Activated CD4-positive, alpha-beta memory T cell treated with anti-CD3 and anti-CD28 coated beads for 36 hours (primary cell): ENCODE results near the gene CKLF. TPM values are rescaled to one million over a fixed set of nuclear protein-coding genes. Genes with fewer than 3 reads are reported as not detected.

Source experiments
- CTCF ChIA-PET: fragments of 350-600 bp; sonication (Branson Sonifier 250); formaldehyde crosslinking; loops from one replicate; lab custom pipeline; 2021; ENCODE audit warnings: antibody characterized with exemption, inconsistent platforms; lab: Charles Lee
- POLR2A ChIA-PET: fragments of 350-600 bp; sonication (Branson Sonifier 250); formaldehyde crosslinking; loops from one replicate; lab custom pipeline; 2021; ENCODE audit warnings: antibody characterized with exemption; lab: Charles Lee
- DNase-seq: peaks from one replicate; pipeline ENCODE4 v3.0.0-alpha.2; 2020
- H3K27ac Mint-ChIP-seq: one replicate; pipeline ENCODE4 v1.8.0; 2021; ENCODE audit warnings: mixed read lengths
- H3K27me3 Mint-ChIP-seq: one replicate; pipeline ENCODE4 v1.8.0; 2021; ENCODE audit warnings: mixed read lengths
- H3K36me3 Mint-ChIP-seq: one replicate; pipeline ENCODE4 v1.8.0; 2021; ENCODE audit warnings: mixed read lengths
- H3K4me1 Mint-ChIP-seq: one replicate; pipeline ENCODE4 v1.8.0; 2021; ENCODE audit warnings: low read depth, mixed read lengths
- H3K4me3 Mint-ChIP-seq: one replicate; pipeline ENCODE4 v1.8.0; 2021; ENCODE audit warnings: mild to moderate bottlenecking, mixed read lengths
- H3K9me3 Mint-ChIP-seq: one replicate; pipeline ENCODE4 v1.8.0; 2021; ENCODE audit warnings: mixed read lengths
- intact Hi-C: fragments of 100-400 bp; cut with micrococcal nuclease; formaldehyde crosslinking; loops from one replicate; pipeline ENCODE4 v1.15.1; 2023
- total RNA-seq, 2 experiments: library from RNA; stranded (reverse); gene quantifications; one replicate each; pipeline ENCODE4 v1.2.3, GENCODE V29; 2021

Gene CKLF
- total RNA-seq, 2 experiments from 2014 or later, result 167 to 173 TPM

DNA sequence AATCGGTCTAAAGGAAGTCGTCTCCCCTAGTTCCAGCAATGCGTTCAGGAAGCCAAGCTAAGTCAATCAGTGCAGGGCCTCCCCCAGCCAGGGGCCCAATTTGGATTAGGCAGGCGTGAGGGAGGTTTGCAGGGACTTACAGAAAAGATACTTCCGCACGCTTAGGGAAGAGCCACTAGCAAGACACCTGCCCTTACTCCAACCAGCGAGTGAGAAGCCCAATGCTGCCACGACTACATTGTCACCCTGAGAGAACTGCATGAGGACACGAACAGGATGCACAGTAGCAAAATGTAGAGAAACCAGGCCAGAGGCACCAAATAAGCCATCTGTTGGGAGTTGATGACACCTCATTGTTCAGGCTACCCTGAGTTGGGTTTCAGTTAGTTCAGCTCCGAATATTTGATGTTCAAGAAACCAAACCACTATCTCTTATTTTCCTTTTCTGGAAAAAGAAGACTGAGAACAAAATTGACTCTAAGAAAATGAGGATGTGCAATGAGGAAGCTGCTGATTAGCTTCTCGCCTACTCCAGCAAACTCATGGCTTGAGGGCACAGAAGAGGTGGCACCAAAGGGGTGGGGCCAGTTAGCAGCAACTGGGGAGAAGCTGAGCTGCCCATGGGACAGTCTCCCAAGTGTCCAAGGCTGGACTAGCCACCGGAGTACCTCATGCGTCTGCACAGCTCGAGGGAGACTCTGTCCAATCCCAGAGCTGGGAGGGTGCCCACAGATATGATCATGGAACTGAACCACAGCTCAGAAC, 31.8 kb upstream of the CKLF start:
- CTCF ChIA-PET, result interaction anchor here (0.8 to 4.0 kb wide), 6 partner anchors 28 to 113 kb away, joined by 3 to 34 read pairs (median 9); partner anchors contain the start of genes CKLF, CMTM3 and TK2
- H3K27me3 Mint-ChIP-seq, result no peaks in the 10 kb centered on the region
- no peaks in the 10 kb centered on the region for H3K9me3 Mint-ChIP-seq
- no peaks in the 10 kb centered on the region for H3K36me3 Mint-ChIP-seq
- POLR2A ChIA-PET, result interaction anchor here (1.0 to 3.4 kb wide), 4 partner anchors 29 to 43 kb away, joined by 3 to 27 read pairs (median 14); partner anchors contain the start of gene CKLF
- peak overlapping the region; percentile 5 for H3K4me3 Mint-ChIP-seq
- peak; percentile 36 for DNase-seq
- peak overlapping the region; percentile 96 for H3K27ac Mint-ChIP-seq
- H3K4me1 Mint-ChIP-seq, result peaks cover 95% of the 10 kb centered on the region
- intact Hi-C loops, result no loop called here

DNA sequence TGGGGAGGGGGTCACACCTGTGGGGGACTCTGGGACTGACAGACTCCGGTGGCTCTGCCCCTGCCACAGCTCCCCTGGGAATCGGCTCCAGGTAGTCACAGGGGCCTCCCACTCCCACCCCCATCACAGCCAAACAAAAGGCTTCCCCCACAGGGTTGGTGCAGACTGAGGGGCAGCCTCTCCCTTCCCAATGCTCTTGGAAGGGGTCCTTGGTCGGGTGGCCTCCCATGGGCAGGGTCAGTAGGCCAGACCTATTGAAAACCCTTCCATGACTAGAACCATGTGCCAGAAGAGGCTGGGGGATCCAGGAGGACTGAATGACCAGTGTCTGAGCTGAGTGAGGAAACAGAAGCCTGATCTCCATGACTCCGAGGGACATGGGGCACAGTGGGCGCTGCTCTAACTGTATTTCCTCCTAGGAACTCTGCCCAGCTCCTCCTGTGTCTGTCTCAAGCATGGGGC, 31.1 kb upstream of the CKLF start:
- Mint-ChIP-seq H3K27me3 (no peaks in the 10 kb centered on the region), H3K27ac (peak overlapping the region; percentile 96), H3K9me3 (no peaks in the 10 kb centered on the region), H3K4me3 (peak overlapping the region; percentile 68), H3K36me3 (no peaks in the 10 kb centered on the region), H3K4me1 (peaks cover 94% of the 10 kb centered on the region)
- intact Hi-C loops, result no loop called here
- ChIA-PET POLR2A (interaction anchor here (0.8 to 3.4 kb wide), 5 partner anchors 9 to 76 kb away, joined by 3 to 27 read pairs (median 4); partner anchors contain the start of gene CKLF), CTCF (interaction anchor here (0.8 to 4.0 kb wide), 11 partner anchors 11 to 309 kb away, joined by 3 to 35 read pairs (median 5); partner anchors contain the start of genes CKLF, NAE1 and TK2)
- DNase-seq, result no peak

DNA sequence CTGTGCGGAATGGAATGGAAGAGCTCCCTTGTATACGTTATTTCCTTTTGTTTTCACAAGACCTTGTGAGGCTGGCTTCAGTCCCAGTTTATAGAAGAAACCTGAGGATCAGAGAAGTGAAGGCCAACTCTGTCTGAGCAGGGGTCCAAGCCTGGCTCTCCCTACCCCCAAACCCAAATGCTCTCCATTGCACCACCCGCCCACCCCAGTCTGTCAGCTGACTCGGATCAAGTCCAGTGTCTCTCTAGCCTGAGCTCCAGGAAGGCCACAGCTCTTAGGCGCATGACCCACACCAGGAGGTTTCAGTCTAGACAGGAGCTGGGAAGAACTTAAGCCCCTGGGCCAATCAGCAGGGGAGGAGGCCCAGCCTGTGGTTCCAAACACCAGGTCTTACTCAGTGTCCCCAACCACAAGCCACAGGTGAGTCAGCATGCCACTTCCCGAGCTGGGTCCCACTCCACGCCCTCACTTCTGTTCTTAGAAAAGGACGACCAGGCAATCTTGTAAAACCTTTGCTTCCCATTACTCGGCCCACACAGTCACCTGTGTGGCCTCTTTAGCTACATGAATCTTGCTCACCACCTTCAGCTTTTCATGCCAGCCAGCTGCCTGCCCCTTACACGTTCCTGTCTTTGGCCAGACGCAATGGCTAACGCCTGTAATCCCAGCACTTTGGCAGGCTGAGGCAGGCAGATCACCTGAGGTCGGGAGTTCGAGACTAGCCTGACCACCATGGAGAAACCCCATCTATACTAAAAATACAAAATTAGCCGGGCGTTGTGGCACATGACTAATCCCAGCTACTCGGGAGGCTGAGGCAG, 30.2 kb upstream of the CKLF start:
- POLR2A ChIA-PET, result interaction anchor here (0.8 to 3.4 kb wide), 8 partner anchors 8 to 308 kb away, joined by 3 to 27 read pairs (median 4); partner anchors contain the start of genes CKLF, NAE1 and TK2
- intact Hi-C loops, result loop anchor here (1.0 to 2.0 kb wide), 3 partner anchors 30 to 75 kb away; partner anchors contain the start of gene CKLF
- Mint-ChIP-seq H3K27me3 (no peaks in the 10 kb centered on the region), H3K27ac (peak overlapping the region; percentile 96), H3K9me3 (no peaks in the 10 kb centered on the region), H3K4me1 (peaks cover 89% of the 10 kb centered on the region), H3K4me3 (peak overlapping the region; percentile 68), H3K36me3 (no peaks in the 10 kb centered on the region)
- peak; percentile 99 for DNase-seq
- CTCF ChIA-PET, result interaction anchor here (0.8 to 4.0 kb wide), 14 partner anchors 10 to 309 kb away, joined by 3 to 35 read pairs (median 5); partner anchors contain the start of genes CKLF, NAE1 and TK2

DNA sequence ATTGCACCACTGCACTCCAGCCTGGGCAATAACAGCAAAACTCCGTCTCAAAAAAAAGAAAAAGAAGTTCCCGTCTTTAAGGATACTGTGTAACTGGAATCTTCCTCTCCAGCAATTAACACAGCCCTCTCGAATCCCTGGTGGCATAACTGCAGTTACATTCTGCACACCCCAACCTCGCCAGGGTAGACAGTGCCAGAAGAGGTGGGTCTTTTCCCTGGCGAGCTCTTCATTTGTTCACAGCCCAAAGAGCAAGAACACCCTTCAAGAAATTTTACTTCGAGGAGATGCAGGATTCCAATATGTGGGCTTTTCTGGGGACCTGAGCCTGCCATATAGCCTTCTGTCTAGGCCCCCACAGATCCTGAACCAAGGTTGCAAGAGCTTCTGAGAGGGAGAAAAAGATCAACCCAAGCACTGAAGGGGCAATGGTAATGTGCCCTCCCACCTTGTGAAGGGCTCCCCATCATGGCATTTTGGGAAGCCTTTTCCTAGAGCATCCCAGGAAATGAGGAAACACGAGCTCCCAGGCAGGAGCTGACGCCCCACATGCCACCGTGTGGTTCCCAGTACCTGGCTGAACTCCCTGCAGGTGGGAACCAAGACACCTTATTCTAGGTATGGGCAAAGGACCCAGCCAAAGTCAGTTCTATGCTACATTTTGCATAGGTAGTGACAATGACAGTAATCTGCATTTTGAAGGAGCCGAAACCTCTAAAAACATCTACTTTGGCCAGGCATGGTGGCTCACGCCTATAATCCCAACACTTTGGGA, 29.4 kb upstream of the CKLF start:
- DNase-seq, result no peak
- Mint-ChIP-seq H3K9me3 (no peaks in the 10 kb centered on the region), H3K36me3 (no peaks in the 10 kb centered on the region), H3K4me3 (no peak overlapping the region), H3K27ac (peak overlapping the region; percentile 96), H3K4me1 (peaks cover 86% of the 10 kb centered on the region), H3K27me3 (no peaks in the 10 kb centered on the region)
- ChIA-PET CTCF (interaction anchor here (1.2 to 4.0 kb wide), 12 partner anchors 11 to 308 kb away, joined by 3 to 35 read pairs (median 7); partner anchors contain the start of genes CKLF, NAE1 and TK2), POLR2A (interaction anchor here (0.9 to 3.4 kb wide), 8 partner anchors 25 to 308 kb away, joined by 3 to 27 read pairs (median 4); partner anchors contain the start of genes CKLF, NAE1 and TK2)
- intact Hi-C loops, result loop anchor here (1.0 to 2.0 kb wide), 3 partner anchors 29 to 74 kb away; partner anchors contain the start of gene CKLF

DNA sequence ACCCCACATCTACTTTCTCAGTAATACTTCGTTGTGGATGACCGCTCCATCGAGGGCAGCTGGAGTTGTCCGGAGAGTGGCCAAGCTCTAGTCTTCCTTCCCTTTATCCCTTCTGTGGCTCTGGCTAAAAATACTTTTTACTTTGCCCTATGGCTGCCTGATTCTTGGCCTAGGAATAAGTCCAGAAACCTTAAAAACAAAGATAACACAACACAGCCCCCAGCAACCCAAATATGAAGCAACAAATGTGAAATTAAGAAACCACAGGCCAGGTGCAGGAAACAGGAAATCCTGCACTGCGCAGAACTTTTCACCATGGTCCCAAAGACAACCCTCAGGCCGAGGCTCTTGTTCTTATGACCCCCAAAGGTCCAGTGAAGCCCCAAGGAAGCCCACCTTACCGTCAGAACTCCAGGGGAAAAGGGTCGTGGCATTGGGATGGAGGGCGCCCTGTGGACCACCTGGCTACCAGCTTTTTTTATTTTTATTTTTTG, 28.5 kb upstream of the CKLF start:
- H3K4me1 Mint-ChIP-seq, result peaks cover 78% of the 10 kb centered on the region
- no peaks in the 10 kb centered on the region for H3K9me3 Mint-ChIP-seq
- intact Hi-C loops, result loop anchor here (2.0 kb wide), 2 partner anchors 73 to 79 kb away; no protein-coding TSS in a partner anchor
- H3K36me3 Mint-ChIP-seq, result no peaks in the 10 kb centered on the region
- CTCF ChIA-PET, result interaction anchor here (1.3 to 4.0 kb wide), 6 partner anchors 8 to 48 kb away, joined by 3 to 35 read pairs (median 10); no protein-coding TSS in a partner anchor
- H3K27ac Mint-ChIP-seq, result peak overlapping the region; percentile 96
- POLR2A ChIA-PET, result interaction anchor here (1.1 kb wide), 2 partner anchors 25 to 28 kb away, joined by 3 to 5 read pairs; partner anchors contain the start of gene CKLF
- H3K4me3 Mint-ChIP-seq, result peak overlapping the region; percentile 52
- peak; percentile 58 for DNase-seq
- H3K27me3 Mint-ChIP-seq, result no peaks in the 10 kb centered on the region

DNA sequence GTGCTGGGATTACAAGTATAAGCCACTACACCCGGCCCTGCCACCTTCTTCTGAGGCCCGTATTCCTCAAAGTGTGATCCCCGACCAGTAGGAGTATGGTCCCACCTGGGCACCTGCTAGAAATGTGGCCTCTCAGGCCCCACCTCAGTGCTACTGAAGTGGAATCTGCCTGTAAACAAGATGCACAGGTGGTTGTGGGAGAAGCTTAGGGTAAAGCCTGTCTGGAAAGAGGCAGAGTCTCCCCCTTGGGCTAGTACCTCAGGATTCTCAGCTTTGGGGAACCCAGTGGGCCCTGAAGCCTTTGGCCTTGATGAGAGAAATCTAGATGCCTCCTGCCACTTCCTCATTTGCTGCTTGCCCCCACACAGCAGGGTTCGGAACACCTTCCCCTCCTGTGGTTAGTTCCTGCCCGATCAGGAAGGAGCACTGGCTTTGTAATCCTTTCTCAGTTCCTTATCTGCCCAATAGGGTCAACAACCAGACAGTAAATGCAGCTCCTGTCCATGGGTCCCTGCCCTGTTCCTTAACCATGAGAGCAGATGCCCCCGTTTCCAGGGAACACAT, 27.7 kb upstream of the CKLF start:
- DNase-seq, result peak; percentile 45
- Mint-ChIP-seq H3K27ac (peak overlapping the region; percentile 81), H3K36me3 (no peaks in the 10 kb centered on the region), H3K4me1 (peaks cover 76% of the 10 kb centered on the region), H3K9me3 (no peaks in the 10 kb centered on the region), H3K4me3 (no peak overlapping the region), H3K27me3 (no peaks in the 10 kb centered on the region)
- intact Hi-C loops, result loop anchor here (2.0 kb wide), 1 partner anchor 78 kb away; no protein-coding TSS in a partner anchor
- ChIA-PET POLR2A (interaction anchor here (1.4 kb wide), 1 partner anchor 28 kb away, joined by 5 read pairs; the partner anchor contains the start of gene CKLF), CTCF (interaction anchor here (1.3 to 4.0 kb wide), 6 partner anchors 9 to 84 kb away, joined by 3 to 35 read pairs (median 6); no protein-coding TSS in a partner anchor)

DNA sequence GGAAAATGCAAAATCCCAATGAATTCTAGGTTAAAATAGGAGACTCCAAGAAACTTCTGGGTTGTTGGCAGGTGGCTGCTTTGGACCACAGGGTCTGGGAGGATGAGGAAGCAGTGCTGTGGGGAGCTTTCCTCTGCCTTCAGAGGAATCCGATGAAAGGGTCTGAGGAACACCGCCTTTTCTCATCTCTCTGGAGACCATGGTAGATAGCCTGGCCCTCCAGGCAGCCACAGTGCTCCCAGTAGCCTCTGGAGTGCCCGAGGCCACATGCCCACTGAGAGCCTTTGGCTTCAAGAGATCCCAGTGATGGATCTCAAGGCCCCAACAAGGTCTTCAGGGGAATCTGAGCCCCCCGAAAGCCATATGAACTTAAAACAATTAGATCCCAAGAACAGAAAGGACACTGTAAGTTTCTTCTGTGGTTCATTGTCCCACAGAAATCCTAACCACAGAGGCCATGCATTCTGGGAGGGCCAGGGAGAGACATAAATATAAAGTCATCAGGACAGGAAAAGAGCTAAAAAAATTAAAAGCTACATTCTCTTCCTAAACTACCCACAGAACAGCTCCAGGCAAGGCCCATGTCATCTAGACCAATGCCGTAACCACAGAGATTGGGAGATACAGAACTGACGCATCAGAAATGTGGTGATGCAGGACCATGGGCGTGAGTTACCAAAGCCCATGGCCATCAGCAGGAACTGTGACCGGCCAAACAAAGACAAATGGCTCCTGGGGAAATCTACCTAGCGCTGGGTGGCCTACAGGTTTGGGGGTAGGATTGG, 26.8 kb upstream of the CKLF start:
- Mint-ChIP-seq H3K36me3 (no peaks in the 10 kb centered on the region), H3K4me1 (peaks cover 72% of the 10 kb centered on the region), H3K27me3 (no peaks in the 10 kb centered on the region), H3K9me3 (no peaks in the 10 kb centered on the region), H3K27ac (peak overlapping the region; percentile 4), H3K4me3 (no peak overlapping the region)
- DNase-seq, result no peak
- POLR2A ChIA-PET, result interaction anchor here (0.6 to 1.4 kb wide), 3 partner anchors 9 to 78 kb away, joined by 3 to 5 read pairs (median 3); partner anchors contain the start of gene CKLF
- CTCF ChIA-PET, result interaction anchor here (1.4 to 2.7 kb wide), 4 partner anchors 10 to 83 kb away, joined by 3 to 12 read pairs (median 6); no protein-coding TSS in a partner anchor
- intact Hi-C loops, result loop anchor here (2.0 kb wide), 1 partner anchor 77 kb away; no protein-coding TSS in a partner anchor

DNA sequence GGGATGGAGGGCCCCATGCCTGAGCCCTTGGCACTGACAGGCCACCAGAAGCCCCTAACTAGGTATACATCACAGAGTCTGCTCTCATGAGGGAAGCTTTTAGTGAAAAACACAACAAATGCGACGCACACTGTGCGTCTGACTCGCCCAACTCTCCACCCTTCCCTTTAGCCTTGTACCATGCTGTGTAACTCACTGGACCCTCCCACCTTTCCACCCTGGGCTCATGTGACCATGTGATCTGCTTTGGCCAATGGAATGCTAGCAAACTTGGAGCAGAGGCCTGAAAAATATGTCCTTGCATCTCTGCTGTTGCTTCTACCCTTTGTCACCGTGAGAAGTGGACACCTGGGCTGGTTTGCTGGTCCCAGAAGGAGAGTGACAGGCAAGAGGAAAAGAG, 24.1 kb upstream of the CKLF start:
- no peak overlapping the region for H3K4me3 Mint-ChIP-seq
- intact Hi-C loops, result no loop called here
- CTCF ChIA-PET, result interaction anchor here (1.0 kb wide), 1 partner anchor 20 kb away, joined by 3 read pairs; no protein-coding TSS in a partner anchor
- POLR2A ChIA-PET, result no interaction called here
- H3K36me3 Mint-ChIP-seq, result no peaks in the 10 kb centered on the region
- H3K4me1 Mint-ChIP-seq, result peaks cover 45% of the 10 kb centered on the region
- no peak overlapping the region for H3K27ac Mint-ChIP-seq
- no peak for DNase-seq
- no peaks in the 10 kb centered on the region for H3K9me3 Mint-ChIP-seq
- H3K27me3 Mint-ChIP-seq, result no peaks in the 10 kb centered on the region

DNA sequence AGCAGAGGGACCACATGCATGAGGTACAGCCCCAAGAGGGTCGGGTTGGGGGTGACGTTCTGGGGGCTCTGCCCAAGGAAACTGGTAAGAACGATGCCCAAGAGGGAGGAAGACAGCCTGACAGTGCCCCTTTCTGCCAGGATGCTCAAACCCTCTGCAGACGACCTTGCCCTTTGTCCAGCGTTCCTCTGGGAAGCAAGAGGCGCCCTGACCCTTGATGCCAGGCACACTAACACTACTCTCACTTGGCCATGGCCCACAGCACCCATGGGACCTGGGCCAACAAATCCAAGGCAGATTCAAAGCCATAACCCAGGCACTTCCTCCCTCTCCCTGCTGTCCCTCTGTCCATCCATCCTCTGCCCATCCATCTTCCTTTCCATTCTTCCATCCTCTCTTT, 22.9 kb upstream of the CKLF start:
- Mint-ChIP-seq H3K4me3 (no peak overlapping the region), H3K36me3 (no peaks in the 10 kb centered on the region), H3K27me3 (no peaks in the 10 kb centered on the region), H3K9me3 (no peaks in the 10 kb centered on the region), H3K4me1 (peaks cover 33% of the 10 kb centered on the region), H3K27ac (peak overlapping the region; percentile 29)
- POLR2A ChIA-PET, result interaction anchor here (0.8 kb wide), 1 partner anchor 8 kb away, joined by 3 read pairs; no protein-coding TSS in a partner anchor
- no peak for DNase-seq
- CTCF ChIA-PET, result interaction anchor here (1.0 kb wide), 1 partner anchor 32 kb away, joined by 3 read pairs; no protein-coding TSS in a partner anchor
- intact Hi-C loops, result no loop called here
